GM23248 (cell line): ENCODE measurements around the gene LDHAL6B. TPM values are rescaled to one million over a fixed set of nuclear protein-coding genes. Genes with fewer than 3 reads are reported as not detected.

ENCODE experiments used
- DNase-seq: peaks from one replicate; pipeline ENCODE4 v3.0.0-alpha.2; 2015
- H2AFZ ChIP-seq: fragments of 200-600 bp; sonication (generic); 2 replicates; pipeline ENCODE4 v1.6.1; 2016; ENCODE audit warnings: antibody characterized with exemption
- H3F3A ChIP-seq: fragments of 200-600 bp; sonication (generic); 2 replicates; pipeline ENCODE4 v1.6.1; 2016; ENCODE audit warnings: mild to moderate bottlenecking, antibody characterized with exemption, mixed run types; ENCODE audit not compliant: insufficient read depth
- H3K27ac ChIP-seq: fragments of 200-600 bp; sonication (generic); 2 replicates; pipeline ENCODE4 v1.5.1; 2016; ENCODE audit warnings: mild to moderate bottlenecking
- H3K27me3 ChIP-seq: fragments of 200-600 bp; sonication (generic); replicated peaks from 2 replicates; pipeline ENCODE4 v1.6.1; 2016; ENCODE audit warnings: mild to moderate bottlenecking; ENCODE audit not compliant: insufficient read depth
- H3K36me3 ChIP-seq: fragments of 200-600 bp; sonication (generic); 2 replicates; pipeline ENCODE4 v1.6.1; 2016; ENCODE audit warnings: low read depth, mild to moderate bottlenecking
- H3K4me1 ChIP-seq: fragments of 200-600 bp; sonication (generic); 2 replicates; pipeline ENCODE4 v1.6.1; 2016; ENCODE audit warnings: mild to moderate bottlenecking; ENCODE audit not compliant: insufficient read depth
- H3K4me2 ChIP-seq: fragments of 200-600 bp; sonication (generic); one replicate; pipeline ENCODE4 v1.6.1; 2016; ENCODE audit warnings: mild to moderate bottlenecking; ENCODE audit not compliant: unreplicated experiment
- H3K4me3 ChIP-seq: fragments of 200-600 bp; sonication (generic); 2 replicates; pipeline ENCODE4 v1.5.1; 2016; ENCODE audit warnings: mild to moderate bottlenecking
- H3K79me2 ChIP-seq: fragments of 200-600 bp; sonication (generic); 2 replicates; pipeline ENCODE4 v1.6.1; 2016; ENCODE audit warnings: mild to moderate bottlenecking; ENCODE audit not compliant: insufficient read depth
- H3K9ac ChIP-seq: fragments of 200-600 bp; sonication (generic); 2 replicates; pipeline ENCODE4 v1.6.1; 2016; ENCODE audit warnings: mild to moderate bottlenecking
- H3K9me2 ChIP-seq: fragments of 200-600 bp; sonication (generic); 2 replicates; pipeline ENCODE4 v1.6.1; 2016; ENCODE audit warnings: mixed run types, mild to moderate bottlenecking, moderate library complexity; ENCODE audit not compliant: insufficient read depth
- H3K9me3 ChIP-seq: fragments of 200-600 bp; sonication (generic); one replicate; pipeline ENCODE4 v1.6.1; 2017; ENCODE audit warnings: low read depth
- H4K20me1 ChIP-seq: fragments of 200-600 bp; sonication (generic); 2 replicates; pipeline ENCODE4 v1.6.0; 2016; ENCODE audit not compliant: insufficient read depth
- EZH2 ChIP-seq: fragments of 200-600 bp; sonication (generic); IDR thresholded peaks from 2 replicates; pipeline ENCODE4 v1.6.1; 2018; ENCODE audit warnings: antibody characterized with exemption, mild to moderate bottlenecking; ENCODE audit not compliant: insufficient read depth, poor library complexity, severe bottlenecking
- EZH2phosphoT487 ChIP-seq: fragments of 200-600 bp; sonication (generic); IDR thresholded peaks from 2 replicates; pipeline ENCODE4 v1.6.1; 2018; ENCODE audit warnings: antibody characterized with exemption, moderate library complexity, mild to moderate bottlenecking, low read depth; ENCODE audit not compliant: insufficient read depth
- WGBS, 2 experiments: methylation state at CpG; one replicate each; pipeline ENCODE4 v1.1.6; 2015 to 2017; ENCODE audit warnings: low lambda C conversion rate in 2 of 2, low coverage in 1 of 2; ENCODE audit errors: missing lambda C conversion rate in 2 of 2; 5-methylcytosine and 5-hydroxymethylcytosine counted together
- in situ Hi-C: fragments of 300-500 bp; cut with MboI; formaldehyde crosslinking; loops from 2 replicates; pipeline ENCODE4 v1.15.0; 2020
- polyA plus RNA-seq: library from polyadenylated mRNA; unstranded; fragments of >200 nt; fragmentation: Nextera tagmentation; extraction: Ambion mirVana; gene quantifications from 2 replicates; pipeline ENCODE4 v1.2.1, GENCODE V29; 2016
- total RNA-seq: library from RNA; depleted of rRNA; stranded (reverse); fragments of >200 nt; shearing (Covaris generic); gene quantifications from 2 replicates; pipeline ENCODE4 v1.2.3, GENCODE V29; 2014

The LDHAL6B gene
- total and polyA plus RNA-seq, 2 experiments from 2014 or later: 0.10 TPM; not detected in 1

DNA sequence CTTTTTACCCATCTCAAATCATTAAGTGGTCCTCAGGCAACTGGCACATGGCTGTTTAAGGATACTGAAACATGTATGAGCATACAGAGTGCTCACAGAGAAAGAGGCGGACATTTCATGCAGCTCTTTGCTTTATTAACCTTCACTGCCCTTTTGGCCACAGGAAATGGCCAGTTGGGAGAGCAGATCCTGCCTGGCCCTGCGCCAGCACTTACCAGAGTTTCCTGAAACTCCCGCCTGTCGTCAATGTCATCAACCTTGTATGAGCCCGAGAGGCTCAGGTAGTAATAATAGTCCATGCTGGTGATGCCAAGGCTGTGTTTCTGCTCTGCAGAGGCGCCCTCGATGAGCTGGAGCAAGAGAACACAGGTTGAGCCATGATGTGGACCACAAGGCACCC is 17.8 kb downstream of the LDHAL6B start:
- Histone ChIP-seq H3K27ac (no peak overlapping the region), H4K20me1 (no peaks in the 10 kb centered on the region), H3K4me1 (peaks cover 16% of the 10 kb centered on the region), H3K9me3 (no peaks in the 10 kb centered on the region), H3F3A (peaks cover 32% of the 10 kb centered on the region), H3K36me3 (peaks cover 66% of the 10 kb centered on the region), H3K4me3 (no peak overlapping the region), H3K9me2 (no peaks in the 10 kb centered on the region), H3K9ac (no peak overlapping the region), H2AFZ (no peak overlapping the region), H3K27me3 (no peaks in the 10 kb centered on the region), H3K4me2 (no peak overlapping the region), H3K79me2 (no peaks in the 10 kb centered on the region)
- TF ChIP-seq EZH2 (no peak), EZH2phosphoT487 (no peak)
- no peak for DNase-seq
- in situ Hi-C loops: no loop called here
- 88 to 89% methylated on average over 7 of the region's 7 CpGs for WGBS, 2 experiments

DNA sequence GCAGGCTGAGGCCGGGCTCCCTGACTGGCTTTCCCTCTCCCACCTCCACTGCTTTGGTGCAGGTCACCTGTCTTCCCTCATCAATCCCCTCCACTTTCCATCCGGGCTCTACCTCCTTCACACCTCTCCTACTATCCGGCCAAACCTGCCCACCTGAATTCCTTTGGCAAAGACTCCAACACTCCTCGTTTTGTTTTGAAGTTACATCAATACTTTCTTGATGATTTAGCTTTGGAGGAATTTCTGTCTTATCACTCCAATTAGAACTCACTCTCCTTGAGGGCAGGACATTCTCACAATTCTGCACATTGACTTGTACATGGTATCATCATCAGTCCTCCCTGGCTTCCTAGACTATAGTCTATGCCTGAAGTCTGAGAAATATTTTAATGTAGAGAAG is 20.4 kb downstream of the LDHAL6B start:
- Histone ChIP-seq H3K27ac (no peak overlapping the region), H3K4me3 (no peak overlapping the region), H3K79me2 (0 out of 2 replicates have a peak, but pooled peaks cover 6% of the 10 kb centered on the region), H3F3A (peaks cover 27% of the 10 kb centered on the region), H3K9ac (no peak overlapping the region), H4K20me1 (no peaks in the 10 kb centered on the region), H3K4me2 (no peak overlapping the region), H2AFZ (no peak overlapping the region), H3K36me3 (peaks cover 76% of the 10 kb centered on the region), H3K9me2 (no peaks in the 10 kb centered on the region), H3K27me3 (no peaks in the 10 kb centered on the region), H3K9me3 (no peaks in the 10 kb centered on the region), H3K4me1 (peaks cover 9% of the 10 kb centered on the region)
- in situ Hi-C loops: no loop called here
- TF ChIP-seq EZH2phosphoT487 (no peak), EZH2 (no peak)
- DNase-seq: no peak
- 84 to 89% methylated on average over 4 of the region's 4 CpGs for WGBS, 2 experiments

DNA sequence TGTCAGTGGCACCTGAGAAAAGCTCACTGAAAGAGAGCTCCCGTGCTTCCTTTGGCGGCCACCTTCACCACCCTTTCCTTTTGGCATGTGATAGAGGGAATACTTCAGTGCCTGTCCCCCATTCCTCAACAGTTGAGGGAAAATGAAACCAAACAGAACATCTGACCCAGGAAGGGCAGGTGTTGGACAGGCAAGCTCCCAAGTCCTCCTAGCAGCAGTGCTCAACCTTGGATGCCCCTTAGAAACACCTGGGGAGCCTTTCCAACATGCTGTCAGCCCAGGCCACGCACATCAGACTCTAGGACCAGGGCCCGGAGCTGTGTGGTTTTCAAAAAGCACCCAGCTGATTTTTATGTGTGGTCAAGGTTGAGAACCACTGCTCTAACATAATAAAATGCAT is 22.4 kb downstream of the LDHAL6B start:
- Histone ChIP-seq H2AFZ (no peak overlapping the region), H3K4me1 (peaks cover 12% of the 10 kb centered on the region), H3K4me2 (no peak overlapping the region), H3K36me3 (peaks cover 61% of the 10 kb centered on the region), H3K9me3 (no peaks in the 10 kb centered on the region), H4K20me1 (no peaks in the 10 kb centered on the region), H3K4me3 (no peak overlapping the region), H3K27me3 (no peaks in the 10 kb centered on the region), H3K79me2 (0 out of 2 replicates have a peak, but pooled peaks cover 6% of the 10 kb centered on the region), H3F3A (peaks cover 21% of the 10 kb centered on the region), H3K9me2 (no peaks in the 10 kb centered on the region), H3K27ac (no peak overlapping the region), H3K9ac (no peak overlapping the region)
- DNase-seq: no peak
- in situ Hi-C loops: no loop called here
- WGBS, 2 experiments: 96 to 98% methylated on average over 4 of the region's 4 CpGs
- no peak for TF ChIP-seq EZH2
- no peak for TF ChIP-seq EZH2phosphoT487

DNA sequence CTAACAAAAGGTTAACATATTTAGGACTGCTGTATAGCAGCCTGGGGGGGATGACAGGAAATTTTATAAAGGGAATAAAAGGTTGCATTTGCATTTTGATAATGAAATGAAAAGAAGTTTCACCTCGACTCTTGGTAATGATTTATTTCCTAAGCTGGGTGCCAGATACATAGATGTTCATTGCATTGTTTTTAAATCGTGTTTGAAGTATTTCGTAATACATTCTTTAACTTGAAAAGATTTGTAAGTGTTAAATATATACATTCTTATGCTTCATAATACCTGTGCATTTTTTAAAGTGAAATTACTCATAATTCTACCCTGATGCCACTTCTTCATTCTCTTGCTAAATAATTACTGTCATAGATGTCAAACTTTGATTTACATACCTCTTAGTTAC is 22.8 kb downstream of the LDHAL6B start:
- H3K36me3 ChIP-seq: peaks cover 56% of the 10 kb centered on the region
- no peak overlapping the region for H3K27ac ChIP-seq
- no peak overlapping the region for H3K4me3 ChIP-seq
- H2AFZ ChIP-seq: no peak overlapping the region
- TF ChIP-seq EZH2: no peak
- 0 out of 2 replicates have a peak, but pooled peaks cover 6% of the 10 kb centered on the region for H3K79me2 ChIP-seq
- H3K9me3 ChIP-seq: no peaks in the 10 kb centered on the region
- no peaks in the 10 kb centered on the region for H3K9me2 ChIP-seq
- no peaks in the 10 kb centered on the region for H3K27me3 ChIP-seq
- no peak overlapping the region for H3K9ac ChIP-seq
- 94 to 98% methylated on average over 3 of the region's 3 CpGs for WGBS, 2 experiments
- in situ Hi-C loops: no loop called here
- no peak for DNase-seq
- peaks cover 17% of the 10 kb centered on the region for H3F3A ChIP-seq
- no peaks in the 10 kb centered on the region for H4K20me1 ChIP-seq
- no peak overlapping the region for H3K4me2 ChIP-seq
- H3K4me1 ChIP-seq: peaks cover 12% of the 10 kb centered on the region

DNA sequence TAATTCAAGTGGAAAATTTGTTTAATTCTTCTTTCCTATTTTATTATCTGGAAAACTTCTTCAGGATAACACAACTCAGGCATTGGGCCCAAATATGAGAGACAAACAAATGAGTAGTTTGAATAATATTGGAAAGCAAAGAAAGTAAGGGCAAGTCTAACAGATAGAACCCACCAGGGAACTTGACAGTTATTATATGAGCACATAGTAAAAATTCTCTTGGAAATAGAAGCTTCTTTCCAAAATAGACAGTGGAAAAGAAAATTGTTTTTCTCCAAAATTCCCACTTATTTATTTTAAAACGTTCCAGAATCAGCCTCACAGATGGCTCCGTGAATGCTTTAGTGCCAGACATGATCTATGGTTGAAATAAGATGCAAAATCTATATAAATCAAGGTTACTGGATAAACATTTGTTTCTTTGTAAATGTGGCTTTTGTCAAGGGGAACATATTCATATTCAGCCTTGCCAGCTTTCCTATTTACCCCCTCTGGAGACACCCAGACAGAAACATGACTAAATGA is 23.9 kb downstream of the LDHAL6B start:
- no peak for DNase-seq
- Histone ChIP-seq H3K9ac (no peak overlapping the region), H3K9me3 (no peaks in the 10 kb centered on the region), H2AFZ (no peak overlapping the region), H3F3A (peaks cover 17% of the 10 kb centered on the region), H3K9me2 (no peaks in the 10 kb centered on the region), H3K36me3 (peaks cover 55% of the 10 kb centered on the region), H3K27me3 (no peaks in the 10 kb centered on the region), H3K4me3 (no peak overlapping the region), H3K4me1 (peaks cover 12% of the 10 kb centered on the region), H3K4me2 (no peak overlapping the region), H4K20me1 (no peaks in the 10 kb centered on the region), H3K79me2 (peaks cover 12% of the 10 kb centered on the region; the same call in 1 of the 2 replicates), H3K27ac (no peak overlapping the region)
- no peak for TF ChIP-seq EZH2phosphoT487
- no peak for TF ChIP-seq EZH2
- WGBS, 2 experiments: 82 to 92% methylated on average over 2 of the region's 2 CpGs
- in situ Hi-C loops: no loop called here
